Measurements from ENCODE around the gene BPTF.

DNA sequence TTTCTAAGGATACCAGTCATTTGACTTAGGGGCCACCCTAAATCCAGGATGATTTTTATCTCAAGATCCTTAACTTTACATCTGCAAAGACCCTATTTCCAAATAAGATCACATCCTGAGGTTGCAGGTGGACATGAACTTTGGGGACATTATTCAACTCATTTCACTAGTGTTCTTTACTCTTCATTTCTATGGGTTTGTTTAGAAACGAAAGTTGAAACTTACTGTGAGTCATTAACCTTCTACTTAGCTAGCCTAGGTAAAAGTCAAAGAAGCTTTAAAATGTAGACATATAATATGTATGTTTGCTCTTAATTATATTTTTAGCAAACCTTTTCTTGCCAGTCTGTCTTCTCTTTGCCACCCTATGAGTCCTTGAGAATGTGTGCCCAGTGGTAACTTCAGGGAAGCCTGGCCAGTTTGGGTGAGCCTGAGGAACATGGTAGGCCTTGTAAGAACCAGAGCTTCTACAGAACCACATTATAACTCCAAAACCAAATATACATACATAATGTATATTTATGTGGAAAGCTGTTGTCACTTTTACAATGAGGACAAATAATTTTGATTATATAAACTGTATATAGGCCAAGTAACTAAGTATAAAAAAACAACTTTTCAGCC, 38.4 kb downstream of the BPTF start:
- TF ChIP-seq, protein P1, sequence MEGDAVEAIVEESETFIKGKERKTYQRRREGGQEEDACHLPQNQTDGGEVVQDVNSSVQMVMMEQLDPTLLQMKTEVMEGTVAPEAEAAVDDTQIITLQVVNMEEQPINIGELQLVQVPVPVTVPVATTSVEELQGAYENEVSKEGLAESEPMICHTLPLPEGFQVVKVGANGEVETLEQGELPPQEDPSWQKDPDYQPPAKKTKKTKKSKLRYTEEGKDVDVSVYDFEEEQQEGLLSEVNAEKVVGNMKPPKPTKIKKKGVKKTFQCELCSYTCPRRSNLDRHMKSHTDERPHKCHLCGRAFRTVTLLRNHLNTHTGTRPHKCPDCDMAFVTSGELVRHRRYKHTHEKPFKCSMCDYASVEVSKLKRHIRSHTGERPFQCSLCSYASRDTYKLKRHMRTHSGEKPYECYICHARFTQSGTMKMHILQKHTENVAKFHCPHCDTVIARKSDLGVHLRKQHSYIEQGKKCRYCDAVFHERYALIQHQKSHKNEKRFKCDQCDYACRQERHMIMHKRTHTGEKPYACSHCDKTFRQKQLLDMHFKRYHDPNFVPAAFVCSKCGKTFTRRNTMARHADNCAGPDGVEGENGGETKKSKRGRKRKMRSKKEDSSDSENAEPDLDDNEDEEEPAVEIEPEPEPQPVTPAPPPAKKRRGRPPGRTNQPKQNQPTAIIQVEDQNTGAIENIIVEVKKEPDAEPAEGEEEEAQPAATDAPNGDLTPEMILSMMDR (IDR thresholded peaks at IDR 0.05; ENCODE audit: insufficient read depth, low read length, poor library complexity, severe bottlenecking), result no peak
- TF ChIP-seq EZH2phosphoT487 (conservative IDR thresholded peaks at IDR 0.05; ENCODE audit: low read length), result no peak

Measured in SU-DHL-6 (cell line).